ENCODE measurements around the gene LASP1.

DNA sequence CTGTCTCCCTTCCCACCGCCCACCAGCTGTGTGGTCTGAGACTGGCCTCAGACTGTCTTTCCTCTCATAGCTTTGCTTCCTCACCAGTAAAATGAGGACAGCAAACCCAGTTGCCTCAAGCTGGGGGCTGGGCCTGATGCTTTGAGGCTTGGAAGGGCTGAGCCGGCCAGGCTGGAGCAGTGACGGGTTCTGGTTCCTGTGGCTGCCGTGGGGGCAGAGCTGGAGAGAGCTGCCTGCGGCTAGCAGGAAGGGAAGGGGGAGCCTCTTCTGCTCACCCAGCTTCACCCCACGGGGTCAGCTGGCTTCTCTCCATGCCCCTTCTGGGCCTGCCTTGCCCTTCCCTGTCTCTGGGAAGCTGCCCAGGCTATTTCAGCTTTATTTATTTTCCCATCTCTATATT, 23.7 kb downstream of the LASP1 start:
- TF ChIP-seq YY1 (IDR thresholded peaks at IDR 0.05; ENCODE audit: insufficient read depth, insufficient read length) (no peak), SUZ12 (IDR thresholded peaks at IDR 0.05; ENCODE audit: extremely low read depth, insufficient read depth, insufficient read length) (no peak)

Measured in NT2/D1 (cell line).